ENCODE data around the gene MAVS. TPM values are rescaled to one million over a fixed set of nuclear protein-coding genes. Genes with fewer than 3 reads are reported as not detected.

MAVS gene
- total and polyA plus RNA-seq, 9 of the 15 experiments (the other 6 are each of a cell fraction or from before 2014, with no cell fraction given) = 1.6 to 22.0 (median 11.3) TPM

GRCh38 chr20:3846740-3847428 is at the start of gene MAVS (continued):
- TF ChIP-seq ZBTB11 (CRISPR knock-in tag; IDR thresholded peaks at IDR 0.05) (peak in 1 of 3 experiments; percentile 39; a peak in 1 of 6 replicates), NRF1 (conservative IDR thresholded peaks at IDR 0.05 in 1 of 2, IDR thresholded peaks at IDR 0.05 in 1 of 2) (peak; percentile 94 to 95), THAP12 (CRISPR knock-in tag; IDR thresholded peaks at IDR 0.05) (0 out of 2 replicates have a peak, but pooled peaks have one; percentile 16), SREBF1 (IDR thresholded peaks at IDR 0.05; ENCODE audit: borderline replicate concordance, low read depth, low read length) (no peak), SIN3A (IDR thresholded peaks at IDR 0.05; ENCODE audit: borderline replicate concordance in 2 of 2, control insufficient read depth in 1 of 2, low read depth in 2 of 2, low read length in 2 of 2) (peak in 1 of 2 experiments; percentile 63; a peak in 1 of 4 replicates), ZBTB17 (CRISPR knock-in tag; IDR thresholded peaks at IDR 0.05) (peak; percentile 55; the same call in 1 of the 2 replicates), WHSC1 (IDR thresholded peaks at IDR 0.05; ENCODE audit: low read length) (no peak), ESRRA (IDR thresholded peaks at IDR 0.05; ENCODE audit: borderline replicate concordance, low read depth) (peak; percentile 34; the same call in 1 of the 2 replicates), MTA1 (IDR thresholded peaks at IDR 0.05; ENCODE audit: borderline replicate concordance) (no peak), POLR2B (IDR thresholded peaks at IDR 0.05; ENCODE audit: low read depth, partially characterized antibody) (peak; percentile 59), DACH1 (IDR thresholded peaks at IDR 0.05; ENCODE audit: partially characterized antibody) (no peak), RAD21 (CRISPR knock-in tag; conservative IDR thresholded peaks at IDR 0.05 in 1 of 2, IDR thresholded peaks at IDR 0.05 in 1 of 2) (peak; percentile 35 to 36), MBD2 (IDR thresholded peaks at IDR 0.05; ENCODE audit: borderline replicate concordance, low read depth) (peak; percentile 56; the same call in 1 of the 2 replicates), VEZF1 (CRISPR knock-in tag; IDR thresholded peaks at IDR 0.05) (peak; percentile 85), KHSRP (IDR thresholded peaks at IDR 0.05) (no peak), CREB3L1 (IDR thresholded peaks at IDR 0.05; ENCODE audit: borderline replicate concordance, low read depth) (no peak), EHMT2 (IDR thresholded peaks at IDR 0.05) (no peak), ZNF143 (CRISPR knock-in tag; IDR thresholded peaks at IDR 0.05) (no peak; the same call in 1 of the 2 replicates)
